ENCODE data around the gene POLR1D. TPM values are rescaled to one million over a fixed set of nuclear protein-coding genes. Genes with fewer than 3 reads are reported as not detected.

The POLR1D gene
- 119 to 120 TPM (median 120 TPM) in 3 replicates for total RNA-seq

GRCh38 chr13:27621366-27622101, at the start of gene POLR1D:
Gene POLR1D, plus strand, starts transcription at chr13:27621892. Its CDS starts 92 bp downstream, at chr13:27621984.
- H3K36me3 Mint-ChIP-seq, result peaks cover 17% of the 10 kb centered on the region
- no peak for TF ChIP-seq CTCF (IDR thresholded peaks at IDR 0.05; ENCODE audit: unreplicated experiment)
- no peaks in the 10 kb centered on the region for H3K27me3 Mint-ChIP-seq (ENCODE audit: low read depth)
- H3K9me3 Mint-ChIP-seq, result no peaks in the 10 kb centered on the region
- peaks cover 49% of the 10 kb centered on the region for H3K4me1 Mint-ChIP-seq
- peak within 1 kb of the TSS; percentile 98 for H3K27ac Mint-ChIP-seq
- DNase-seq (ENCODE audit: low spot score in 2 of 2, unreplicated experiment in 2 of 2), result peak; percentile 69 to 76
- H3K4me3 Mint-ChIP-seq, result peak within 1 kb of the TSS; percentile 94

DNA sequence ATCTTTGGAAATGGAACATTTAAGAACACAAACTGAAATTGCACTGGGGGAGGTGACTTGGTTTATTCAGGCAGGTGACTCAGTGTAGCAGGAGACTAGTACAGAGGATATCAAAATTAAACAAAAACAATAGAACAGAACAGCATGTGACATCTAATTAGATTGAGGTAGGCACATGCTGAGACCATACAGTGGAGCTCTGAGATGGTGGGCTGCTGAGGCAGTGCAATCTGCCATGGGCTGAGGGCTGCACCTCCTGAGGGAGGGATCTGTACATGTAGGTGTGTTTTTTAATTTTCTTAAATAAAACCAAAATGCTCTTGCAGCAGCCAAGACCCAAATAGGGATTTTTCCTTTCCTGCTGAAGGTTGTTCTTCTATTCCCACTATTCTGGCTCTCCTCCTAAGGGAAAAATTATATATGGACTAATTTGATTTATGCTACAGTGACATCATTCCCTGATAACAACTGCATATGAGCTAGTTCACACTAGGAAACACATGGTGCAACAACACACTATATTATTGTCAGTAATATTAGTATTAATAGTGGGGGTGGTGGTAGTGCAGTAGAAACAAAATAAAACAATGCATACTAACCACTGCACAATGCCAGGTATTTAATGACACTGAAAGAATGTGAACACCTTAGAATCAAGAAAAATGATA, 49.3 kb upstream of the POLR1D start:
- Mint-ChIP-seq H3K9me3 (peaks cover 16% of the 10 kb centered on the region), H3K27me3 (ENCODE audit: low read depth) (no peaks in the 10 kb centered on the region), H3K27ac (no peak overlapping the region), H3K4me3 (no peak overlapping the region), H3K4me1 (peaks cover 17% of the 10 kb centered on the region), H3K36me3 (peaks cover 24% of the 10 kb centered on the region)
- TF ChIP-seq CTCF (IDR thresholded peaks at IDR 0.05; ENCODE audit: unreplicated experiment), result no peak
- DNase-seq (ENCODE audit: low spot score in 2 of 2, unreplicated experiment in 2 of 2), result no peak

- H3K9me3 Mint-ChIP-seq, result peaks cover 16% of the 10 kb centered on the region
- no peak for DNase-seq (ENCODE audit: low spot score in 2 of 2, unreplicated experiment in 2 of 2)
- H3K4me1 Mint-ChIP-seq, result peaks cover 23% of the 10 kb centered on the region
- H3K4me3 Mint-ChIP-seq, result no peak overlapping the region
- H3K27me3 Mint-ChIP-seq (ENCODE audit: low read depth), result no peaks in the 10 kb centered on the region
- no peak for TF ChIP-seq CTCF (IDR thresholded peaks at IDR 0.05; ENCODE audit: unreplicated experiment)
- peak overlapping the region; percentile 44 for H3K27ac Mint-ChIP-seq
- H3K36me3 Mint-ChIP-seq, result peaks cover 24% of the 10 kb centered on the region
Observed at GRCh38 chr13:27573265-27573664, 48.4 kb upstream of the POLR1D start.

DNA sequence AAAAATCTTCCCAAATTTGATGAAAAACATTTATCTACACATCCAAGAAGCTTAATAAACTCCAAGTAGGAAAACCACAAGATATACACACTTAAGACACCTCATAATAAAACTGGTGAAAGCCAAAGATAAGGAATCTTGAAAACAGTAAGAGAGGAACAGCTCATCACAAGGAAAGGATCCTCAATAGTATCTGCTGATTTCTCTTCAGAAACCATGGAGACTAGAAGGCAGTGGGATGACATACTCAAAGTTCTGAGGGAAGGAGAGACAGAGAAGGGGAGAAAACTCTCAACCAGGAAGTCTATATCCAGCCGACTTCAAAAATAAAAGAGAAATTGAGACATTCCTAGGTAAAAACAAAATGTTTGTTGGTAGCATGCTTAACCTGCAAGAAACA, 47.0 kb upstream of the POLR1D start:
- peaks cover 24% of the 10 kb centered on the region for H3K36me3 Mint-ChIP-seq
- DNase-seq (ENCODE audit: low spot score in 2 of 2, unreplicated experiment in 2 of 2), result no peak
- H3K27me3 Mint-ChIP-seq (ENCODE audit: low read depth), result no peaks in the 10 kb centered on the region
- H3K9me3 Mint-ChIP-seq, result peaks cover 16% of the 10 kb centered on the region
- H3K27ac Mint-ChIP-seq, result no peak overlapping the region
- H3K4me3 Mint-ChIP-seq, result no peak overlapping the region
- H3K4me1 Mint-ChIP-seq, result peaks cover 23% of the 10 kb centered on the region
- no peak for TF ChIP-seq CTCF (IDR thresholded peaks at IDR 0.05; ENCODE audit: unreplicated experiment)

- H3K4me1 Mint-ChIP-seq, result peaks cover 13% of the 10 kb centered on the region
- H3K27me3 Mint-ChIP-seq (ENCODE audit: low read depth), result no peaks in the 10 kb centered on the region
- H3K27ac Mint-ChIP-seq, result peak overlapping the region; percentile 34
- H3K4me3 Mint-ChIP-seq, result no peak overlapping the region
- DNase-seq (ENCODE audit: low spot score in 2 of 2, unreplicated experiment in 2 of 2), result no peak
- no peak for TF ChIP-seq CTCF (IDR thresholded peaks at IDR 0.05; ENCODE audit: unreplicated experiment)
- H3K36me3 Mint-ChIP-seq, result peaks cover 28% of the 10 kb centered on the region
- H3K9me3 Mint-ChIP-seq, result peaks cover 14% of the 10 kb centered on the region
Observed at GRCh38 chr13:27578121-27579030, 43.3 kb upstream of the POLR1D start.

Measured in mesothelial cell of epicardium (in vitro differentiated cells).